Adrenal gland (tissue), 12 donors: ENCODE data around the gene ADH5. TPM values are rescaled to one million over a fixed set of nuclear protein-coding genes. Genes with fewer than 3 reads are reported as not detected.
"Not testable (repeated sequence)": the region's sequence is repeated elsewhere in the genome, so short reads cannot be mapped to it uniquely, and the experiment has no call there.

ENCODE experiments used
- DNase-seq, 7 donors: peaks; one replicate each; pipeline ENCODE4 v3.0.0-alpha.2; 2019 to 2020
- H3K27ac ChIP-seq, 5 donors: fragments of 200-600 bp; sonication (generic) in 4 of 5; 1 replicate in 3 of 5; 2 replicates in 2 of 5; pipeline versions ENCODE4 v1.5.1 to v1.8.0; 2016 to 2020; ENCODE audit warnings: mild to moderate bottlenecking in 1 of 5
- H3K27me3 ChIP-seq: fragments of 200-600 bp; 2 replicates; pipeline ENCODE4 v1.8.0; 2021
- H3K36me3 ChIP-seq, 2 donors: fragments of 200-600 bp; replicated peaks in 1 of 2; 1 replicate in 1 of 2; 2 replicates in 1 of 2; pipeline versions ENCODE4 v1.5.1 to v1.8.0; 2018 to 2022
- H3K4me1 ChIP-seq, 2 donors: fragments of 200-600 bp; replicated peaks in 1 of 2; 1 replicate in 1 of 2; 2 replicates in 1 of 2; pipeline versions ENCODE4 v1.5.1 to v1.8.0; 2018 to 2021
- H3K4me3 ChIP-seq, 4 donors: fragments of 200-600 bp; sonication (generic) in 3 of 4; one replicate each; pipeline ENCODE4 v1.5.1; 2016 to 2018
- H3K9me3 ChIP-seq, 3 donors: fragments of 200-600 bp; sonication (generic) in 1 of 3; replicated peaks in 1 of 3; 1 replicate in 2 of 3; 2 replicates in 1 of 3; pipeline versions ENCODE4 v1.5.1 to v1.8.0; 2016 to 2021
- POLR2A ChIP-seq, 2 donors: fragments of 450-650 bp; IDR thresholded peaks; one replicate each; pipeline ENCODE4 v1.6.1; 2017; ENCODE audit warnings: antibody characterized with exemption in 2 of 2, mild to moderate bottlenecking in 2 of 2, moderate library complexity in 1 of 2
- WGBS, 4 donors: extraction: QIAGEN DNeasy Blood & Tissue Kit in 2 of 4; methylation state at CpG; one replicate each; pipeline versions ENCODE4 v1.1.5 to v1.1.7; 2013 to 2017; 5-methylcytosine and 5-hydroxymethylcytosine counted together
- intact Hi-C, 2 donors: fragments of 100-400 bp; cut with DNase I; formaldehyde crosslinking; loops; one replicate each; pipeline versions ENCODE4 v1.14.1 to v1.15.0; 2022 to 2023
- polyA plus RNA-seq, 3 donors: library from polyadenylated mRNA; stranded (reverse); fragments of 200-250 nt in 2 of 3; fragments of 350-450 nt in 1 of 3; fragmentation: Illumina TruSeq in 1 of 3; extraction: RNeasy Lipid Tissue Mini Kit (QIAGEN cat#74804) in 1 of 3; gene quantifications; one replicate each; pipeline ENCODE4 v1.2.3, GENCODE V29; 2013 to 2014
- total RNA-seq, 9 donors: library from RNA; depleted of rRNA in 4 of 9; stranded (reverse); fragments of >200 nt in 4 of 9; fragments of 120-200 nt in 1 of 9; fragmentation: NEBNext Ultra II Directional in 1 of 9; extraction: Animal tissue kit (Norgen Biotek cat#: 25700) in 1 of 9; gene quantifications; one replicate each; pipeline versions ENCODE4 v1.1.0 to v1.2.4, GENCODE V29; 2013 to 2023
- TF ChIP-seq, protein P1 (sequence below), 6 experiments: fragments of 450-650 bp in 4 of 6; fragments of 200-600 bp in 2 of 6; sonication (generic) in 1 of 6; IDR thresholded peaks; 1 replicate in 5 of 6; 2 replicates in 1 of 6; pipeline versions ENCODE4 v1.5.1 to v1.8.0; 2016 to 2021; ENCODE audit warnings: antibody characterized with exemption in 6 of 6, mild to moderate bottlenecking in 2 of 6, moderate library complexity in 1 of 6
- donor health status: healthy with polysubstance abuse.
- donor health status: Bipolar disorder and iron deficiency.
- donor health status: DM: yes; HTN: yes; CAD: no.
- donor health status: DM: no; HTN: no; CAD: no.
- donor health status: DM: no; HTN: no; CAD: no.
- donor health status: DM: yes; HTN: yes; CAD: no.

Gene ADH5
- total and polyA plus RNA-seq, 12 donors: 50.1 to 145 (median 104) TPM

- no peak for DNase-seq
- H3K4me1 ChIP-seq: no peaks in the 10 kb centered on the region
- H3K27ac ChIP-seq: no peak overlapping the region
- intact Hi-C loops: loop anchor here in 1 of 2 donors (5.0 kb wide), 1 partner anchor 342 kb away; no protein-coding TSS in a partner anchor
- no peak overlapping the region for H3K4me3 ChIP-seq
- H3K27me3 ChIP-seq: no peaks in the 10 kb centered on the region
- H3K36me3 ChIP-seq: no peaks in the 10 kb centered on the region
- TF ChIP-seq POLR2A (IDR thresholded peaks at IDR 0.05): no peak
- TF ChIP-seq, protein P1, sequence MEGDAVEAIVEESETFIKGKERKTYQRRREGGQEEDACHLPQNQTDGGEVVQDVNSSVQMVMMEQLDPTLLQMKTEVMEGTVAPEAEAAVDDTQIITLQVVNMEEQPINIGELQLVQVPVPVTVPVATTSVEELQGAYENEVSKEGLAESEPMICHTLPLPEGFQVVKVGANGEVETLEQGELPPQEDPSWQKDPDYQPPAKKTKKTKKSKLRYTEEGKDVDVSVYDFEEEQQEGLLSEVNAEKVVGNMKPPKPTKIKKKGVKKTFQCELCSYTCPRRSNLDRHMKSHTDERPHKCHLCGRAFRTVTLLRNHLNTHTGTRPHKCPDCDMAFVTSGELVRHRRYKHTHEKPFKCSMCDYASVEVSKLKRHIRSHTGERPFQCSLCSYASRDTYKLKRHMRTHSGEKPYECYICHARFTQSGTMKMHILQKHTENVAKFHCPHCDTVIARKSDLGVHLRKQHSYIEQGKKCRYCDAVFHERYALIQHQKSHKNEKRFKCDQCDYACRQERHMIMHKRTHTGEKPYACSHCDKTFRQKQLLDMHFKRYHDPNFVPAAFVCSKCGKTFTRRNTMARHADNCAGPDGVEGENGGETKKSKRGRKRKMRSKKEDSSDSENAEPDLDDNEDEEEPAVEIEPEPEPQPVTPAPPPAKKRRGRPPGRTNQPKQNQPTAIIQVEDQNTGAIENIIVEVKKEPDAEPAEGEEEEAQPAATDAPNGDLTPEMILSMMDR (IDR thresholded peaks at IDR 0.05): no peak
- H3K9me3 ChIP-seq: no peaks in the 10 kb centered on the region
- WGBS, 4 donors: 70 to 85% (median 84%) methylated on average over 5 of the region's 5 CpGs
These were observed 31.9 kb upstream of the ADH5 start for GRCh38 chr4:99120501-99120900.

- no peak overlapping the region for H3K4me3 ChIP-seq
- H3K4me1 ChIP-seq: no peaks in the 10 kb centered on the region
- no peak for DNase-seq
- WGBS, 4 donors: 30 to 51% (median 32%) methylated on average over 8 to 9 of the region's 9 CpGs
- no peak overlapping the region for H3K27ac ChIP-seq
- no peaks in the 10 kb centered on the region for H3K36me3 ChIP-seq
- no peaks in the 10 kb centered on the region for H3K9me3 ChIP-seq
- TF ChIP-seq, protein P1 (IDR thresholded peaks at IDR 0.05): peak in 4 of 6 experiments; percentile 19 to 54 (median 40)
- TF ChIP-seq POLR2A (IDR thresholded peaks at IDR 0.05): no peak
- intact Hi-C loops: loop anchor here in 1 of 2 donors (2.0 kb wide), 1 partner anchor 287 kb away; no protein-coding TSS in a partner anchor
- H3K27me3 ChIP-seq: no peaks in the 10 kb centered on the region
These were observed 29.5 kb upstream of the ADH5 start for GRCh38 chr4:99117876-99118693.

- intact Hi-C loops, H3K27me3 ChIP-seq, H3K4me3 ChIP-seq, H3K4me1 ChIP-seq, H3K27ac ChIP-seq, H3K36me3 ChIP-seq, DNase-seq, H3K9me3 ChIP-seq: not testable (repeated sequence)
- 86 to 90% (median 88%) methylated on average over 14 to 29 of the region's 29 CpGs for WGBS, 4 donors
These were observed 28.7 kb upstream of the ADH5 start for GRCh38 chr4:99117122-99117841.

DNA sequence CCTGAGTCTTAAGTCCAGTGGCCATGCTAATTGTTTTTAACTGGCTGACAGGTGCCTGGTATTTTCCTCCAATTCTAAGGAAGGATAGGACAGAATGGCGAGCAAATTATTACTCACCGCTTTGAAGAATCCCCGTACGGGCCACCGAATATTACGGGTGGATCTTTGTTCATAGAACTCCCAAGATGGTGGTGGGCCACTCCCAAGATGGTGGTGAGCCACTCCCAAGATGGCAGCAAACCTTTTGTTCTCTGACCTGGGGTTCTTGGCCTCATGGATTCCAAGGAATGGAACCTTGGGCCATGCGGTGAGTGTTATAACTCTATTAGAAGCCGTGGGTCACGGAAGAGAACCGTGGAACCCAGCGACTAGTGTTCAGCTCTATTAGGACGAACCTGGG is 20.7 kb upstream of the ADH5 start:
- H3K27me3 ChIP-seq, H3K36me3 ChIP-seq, H3K27ac ChIP-seq, DNase-seq, intact Hi-C loops, H3K4me1 ChIP-seq, H3K9me3 ChIP-seq, H3K4me3 ChIP-seq: not testable (repeated sequence)
- 82 to 92% (median 88%) methylated on average over 12 of the region's 12 CpGs for WGBS, 4 donors

GRCh38 chr4:99104153-99104552 is 15.6 kb upstream of the ADH5 start:
- 78 to 96% (median 81%) methylated on average over 1 of the region's 1 CpG for WGBS, 4 donors

More at GRCh38 chr4:99104153-99104552, 15.6 kb upstream of the ADH5 start:
- intact Hi-C loops: no loop called here
- H3K36me3 ChIP-seq: no peaks in the 10 kb centered on the region
- H3K27ac ChIP-seq: no peak overlapping the region
- no peaks in the 10 kb centered on the region for H3K9me3 ChIP-seq
- no peaks in the 10 kb centered on the region for H3K4me1 ChIP-seq
- no peaks in the 10 kb centered on the region for H3K27me3 ChIP-seq
- TF ChIP-seq POLR2A (IDR thresholded peaks at IDR 0.05): no peak
- TF ChIP-seq, protein P1 (IDR thresholded peaks at IDR 0.05): no peak
- H3K4me3 ChIP-seq: no peak overlapping the region
- no peak for DNase-seq
